ENCODE data around the gene UBE2O. TPM values are rescaled to one million over a fixed set of nuclear protein-coding genes. Genes with fewer than 3 reads are reported as not detected.

Gene UBE2O
- total and polyA plus RNA-seq, 4 donors: 3.3 to 71.5 (median 9.2) TPM

DNA sequence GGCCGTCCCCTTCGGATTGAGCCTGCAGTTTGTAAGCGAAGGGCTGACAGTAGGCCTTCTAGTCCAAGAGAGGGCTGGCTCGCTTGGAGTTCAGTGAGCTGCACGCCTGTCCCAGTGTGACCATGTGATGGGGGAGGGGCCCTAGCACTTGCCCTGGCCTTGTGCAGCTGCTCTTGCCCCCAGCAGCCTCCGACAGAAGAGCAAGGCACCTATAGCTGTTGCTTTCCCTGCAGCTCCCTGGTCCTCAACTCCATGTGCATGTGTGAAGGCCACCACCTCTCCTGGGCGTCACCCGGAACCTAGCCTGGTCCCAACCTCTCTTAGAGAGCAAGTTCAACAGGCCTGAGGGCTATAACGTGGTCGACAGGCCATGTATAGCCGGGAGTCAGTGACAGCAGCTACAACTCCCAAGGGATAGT lies 62.9 kb downstream of the UBE2O start:
- 87% methylated on average over 11 of the region's 11 CpGs for WGBS
- H3K27ac ChIP-seq (ENCODE audit: low read depth in 1 of 2, low read length in 2 of 2): no peak overlapping the region
- H3K27me3 ChIP-seq (ENCODE audit: control insufficient read depth in 4 of 4, insufficient read depth in 4 of 4, low read length in 3 of 4): no peaks in the 10 kb centered on the region
- DNase-seq (ENCODE audit: low spot score): no peak
- H3K36me3 ChIP-seq (ENCODE audit: control insufficient read depth in 4 of 4, insufficient read depth in 3 of 4, low read depth in 1 of 4, low read length in 3 of 4): peaks cover 0 to 25% (median 6%) of the 10 kb centered on the region in 4 donors
- H3K9me3 ChIP-seq (ENCODE audit: control insufficient read depth in 4 of 4, low read length in 3 of 4): no peaks in the 10 kb centered on the region
- no peak for TF ChIP-seq HNF4G (IDR thresholded peaks at IDR 0.05)
- TF ChIP-seq, protein P1, sequence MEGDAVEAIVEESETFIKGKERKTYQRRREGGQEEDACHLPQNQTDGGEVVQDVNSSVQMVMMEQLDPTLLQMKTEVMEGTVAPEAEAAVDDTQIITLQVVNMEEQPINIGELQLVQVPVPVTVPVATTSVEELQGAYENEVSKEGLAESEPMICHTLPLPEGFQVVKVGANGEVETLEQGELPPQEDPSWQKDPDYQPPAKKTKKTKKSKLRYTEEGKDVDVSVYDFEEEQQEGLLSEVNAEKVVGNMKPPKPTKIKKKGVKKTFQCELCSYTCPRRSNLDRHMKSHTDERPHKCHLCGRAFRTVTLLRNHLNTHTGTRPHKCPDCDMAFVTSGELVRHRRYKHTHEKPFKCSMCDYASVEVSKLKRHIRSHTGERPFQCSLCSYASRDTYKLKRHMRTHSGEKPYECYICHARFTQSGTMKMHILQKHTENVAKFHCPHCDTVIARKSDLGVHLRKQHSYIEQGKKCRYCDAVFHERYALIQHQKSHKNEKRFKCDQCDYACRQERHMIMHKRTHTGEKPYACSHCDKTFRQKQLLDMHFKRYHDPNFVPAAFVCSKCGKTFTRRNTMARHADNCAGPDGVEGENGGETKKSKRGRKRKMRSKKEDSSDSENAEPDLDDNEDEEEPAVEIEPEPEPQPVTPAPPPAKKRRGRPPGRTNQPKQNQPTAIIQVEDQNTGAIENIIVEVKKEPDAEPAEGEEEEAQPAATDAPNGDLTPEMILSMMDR (IDR thresholded peaks at IDR 0.05; ENCODE audit: low read depth, low read length, missing input control): no peak
- no peak for TF ChIP-seq FOXA2 (IDR thresholded peaks at IDR 0.05)
- TF ChIP-seq YY1 (IDR thresholded peaks at IDR 0.05): no peak
- TF ChIP-seq GABPA (IDR thresholded peaks at IDR 0.05 in 1 of 2, conservative IDR thresholded peaks at IDR 0.05 in 1 of 2): no peak
- no peak for TF ChIP-seq RXRA (IDR thresholded peaks at IDR 0.05)
- no peak for TF ChIP-seq RAD21 (IDR thresholded peaks at IDR 0.05)
- TF ChIP-seq, protein P2, sequence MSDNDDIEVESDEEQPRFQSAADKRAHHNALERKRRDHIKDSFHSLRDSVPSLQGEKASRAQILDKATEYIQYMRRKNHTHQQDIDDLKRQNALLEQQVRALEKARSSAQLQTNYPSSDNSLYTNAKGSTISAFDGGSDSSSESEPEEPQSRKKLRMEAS (IDR thresholded peaks at IDR 0.05): no peak
- TF ChIP-seq NR2F2 (IDR thresholded peaks at IDR 0.05): no peak
- TF ChIP-seq, protein P3, sequence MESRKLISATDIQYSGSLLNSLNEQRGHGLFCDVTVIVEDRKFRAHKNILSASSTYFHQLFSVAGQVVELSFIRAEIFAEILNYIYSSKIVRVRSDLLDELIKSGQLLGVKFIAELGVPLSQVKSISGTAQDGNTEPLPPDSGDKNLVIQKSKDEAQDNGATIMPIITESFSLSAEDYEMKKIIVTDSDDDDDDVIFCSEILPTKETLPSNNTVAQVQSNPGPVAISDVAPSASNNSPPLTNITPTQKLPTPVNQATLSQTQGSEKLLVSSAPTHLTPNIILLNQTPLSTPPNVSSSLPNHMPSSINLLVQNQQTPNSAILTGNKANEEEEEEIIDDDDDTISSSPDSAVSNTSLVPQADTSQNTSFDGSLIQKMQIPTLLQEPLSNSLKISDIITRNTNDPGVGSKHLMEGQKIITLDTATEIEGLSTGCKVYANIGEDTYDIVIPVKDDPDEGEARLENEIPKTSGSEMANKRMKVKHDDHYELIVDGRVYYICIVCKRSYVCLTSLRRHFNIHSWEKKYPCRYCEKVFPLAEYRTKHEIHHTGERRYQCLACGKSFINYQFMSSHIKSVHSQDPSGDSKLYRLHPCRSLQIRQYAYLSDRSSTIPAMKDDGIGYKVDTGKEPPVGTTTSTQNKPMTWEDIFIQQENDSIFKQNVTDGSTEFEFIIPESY (IDR thresholded peaks at IDR 0.05): no peak
- TF ChIP-seq, protein P4, sequence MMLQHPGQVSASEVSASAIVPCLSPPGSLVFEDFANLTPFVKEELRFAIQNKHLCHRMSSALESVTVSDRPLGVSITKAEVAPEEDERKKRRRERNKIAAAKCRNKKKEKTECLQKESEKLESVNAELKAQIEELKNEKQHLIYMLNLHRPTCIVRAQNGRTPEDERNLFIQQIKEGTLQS (IDR thresholded peaks at IDR 0.05): no peak
- TF ChIP-seq, protein P5, sequence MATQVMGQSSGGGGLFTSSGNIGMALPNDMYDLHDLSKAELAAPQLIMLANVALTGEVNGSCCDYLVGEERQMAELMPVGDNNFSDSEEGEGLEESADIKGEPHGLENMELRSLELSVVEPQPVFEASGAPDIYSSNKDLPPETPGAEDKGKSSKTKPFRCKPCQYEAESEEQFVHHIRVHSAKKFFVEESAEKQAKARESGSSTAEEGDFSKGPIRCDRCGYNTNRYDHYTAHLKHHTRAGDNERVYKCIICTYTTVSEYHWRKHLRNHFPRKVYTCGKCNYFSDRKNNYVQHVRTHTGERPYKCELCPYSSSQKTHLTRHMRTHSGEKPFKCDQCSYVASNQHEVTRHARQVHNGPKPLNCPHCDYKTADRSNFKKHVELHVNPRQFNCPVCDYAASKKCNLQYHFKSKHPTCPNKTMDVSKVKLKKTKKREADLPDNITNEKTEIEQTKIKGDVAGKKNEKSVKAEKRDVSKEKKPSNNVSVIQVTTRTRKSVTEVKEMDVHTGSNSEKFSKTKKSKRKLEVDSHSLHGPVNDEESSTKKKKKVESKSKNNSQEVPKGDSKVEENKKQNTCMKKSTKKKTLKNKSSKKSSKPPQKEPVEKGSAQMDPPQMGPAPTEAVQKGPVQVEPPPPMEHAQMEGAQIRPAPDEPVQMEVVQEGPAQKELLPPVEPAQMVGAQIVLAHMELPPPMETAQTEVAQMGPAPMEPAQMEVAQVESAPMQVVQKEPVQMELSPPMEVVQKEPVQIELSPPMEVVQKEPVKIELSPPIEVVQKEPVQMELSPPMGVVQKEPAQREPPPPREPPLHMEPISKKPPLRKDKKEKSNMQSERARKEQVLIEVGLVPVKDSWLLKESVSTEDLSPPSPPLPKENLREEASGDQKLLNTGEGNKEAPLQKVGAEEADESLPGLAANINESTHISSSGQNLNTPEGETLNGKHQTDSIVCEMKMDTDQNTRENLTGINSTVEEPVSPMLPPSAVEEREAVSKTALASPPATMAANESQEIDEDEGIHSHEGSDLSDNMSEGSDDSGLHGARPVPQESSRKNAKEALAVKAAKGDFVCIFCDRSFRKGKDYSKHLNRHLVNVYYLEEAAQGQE (IDR thresholded peaks at IDR 0.05): no peak
- no peak for TF ChIP-seq FOXA1 (IDR thresholded peaks at IDR 0.05)
- TF ChIP-seq EGR1 (IDR thresholded peaks at IDR 0.05; ENCODE audit: low read depth in 2 of 2): no peak
- TF ChIP-seq HNF4A (conservative IDR thresholded peaks at IDR 0.05): no peak
- no peak for TF ChIP-seq JUND (IDR thresholded peaks at IDR 0.05)
- no peak for TF ChIP-seq SP1 (IDR thresholded peaks at IDR 0.05)
- TF ChIP-seq TAF1 (conservative IDR thresholded peaks at IDR 0.05): no peak
- no peak overlapping the region for H3K9ac ChIP-seq (ENCODE audit: low read depth in 1 of 2, low read length in 2 of 2)
- H3K4me1 ChIP-seq (ENCODE audit: control insufficient read depth in 4 of 4, insufficient read depth in 4 of 4, low read length in 3 of 4): peaks cover 5 to 19% (median 10%) of the 10 kb centered on the region in 4 donors
- H3K4me3 ChIP-seq (ENCODE audit: low read depth in 1 of 3, low read length in 3 of 3): no peak overlapping the region

Data from liver (tissue), 9 donors.